Right kidney (tissue), 1 donor: Measurements from ENCODE around the gene FAM120A.
A peak's percentile ranks its signal among the peaks of the same experiment; 100 is the strongest.

Source experiments
- DNase-seq: peaks from one replicate; pipeline ENCODE4 v3.0.0-alpha.2; 2016

The FAM120A gene

GRCh38 chr9:93577975-93578682 is 126.6 kb downstream of the FAM120A start:
- no peak for DNase-seq

GRCh38 chr9:93578844-93579243 is 127.4 kb downstream of the FAM120A start:
- DNase-seq, result no peak

GRCh38 chr9:93579711-93580516 is 128.4 kb downstream of the FAM120A start:
- DNase-seq, result no peak

GRCh38 chr9:93580654-93581380 is 129.3 kb downstream of the FAM120A start:
- DNase-seq, result no peak

GRCh38 chr9:93582115-93582514 is 130.6 kb downstream of the FAM120A start:
- DNase-seq, result no peak

- DNase-seq, result no peak
These were observed 131.1 kb downstream of the FAM120A start for GRCh38 chr9:93582550-93582949.

- no peak for DNase-seq
These were observed 133.8 kb downstream of the FAM120A start for GRCh38 chr9:93585259-93585658.

GRCh38 chr9:93585695-93586094 is 134.2 kb downstream of the FAM120A start:
- DNase-seq, result no peak

- peak; percentile 42 for DNase-seq
These were observed 135.0 kb downstream of the FAM120A start for GRCh38 chr9:93586290-93587057.

GRCh38 chr9:93587284-93587650 is 135.8 kb downstream of the FAM120A start:
- no peak for DNase-seq

GRCh38 chr9:93587651-93588347 is 136.3 kb downstream of the FAM120A start:
- no peak for DNase-seq

- no peak for DNase-seq
These were observed 137.4 kb downstream of the FAM120A start for GRCh38 chr9:93588641-93589609.

- peak; percentile 46 for DNase-seq
These were observed 138.2 kb downstream of the FAM120A start for GRCh38 chr9:93589688-93590087.

GRCh38 chr9:93590609-93591234 is 139.2 kb downstream of the FAM120A start:
- no peak for DNase-seq

- DNase-seq, result no peak
These were observed 140.0 kb downstream of the FAM120A start for GRCh38 chr9:93591301-93592007.

- DNase-seq, result no peak
These were observed 140.6 kb downstream of the FAM120A start for GRCh38 chr9:93592008-93592642.

GRCh38 chr9:93592643-93593021 is 141.1 kb downstream of the FAM120A start:
- DNase-seq, result no peak

GRCh38 chr9:93593144-93593658 is 141.7 kb downstream of the FAM120A start:
- no peak for DNase-seq
